SK-N-SH (cell line): ENCODE results near the gene ABCC3.
A peak's percentile ranks its signal among the peaks of the same experiment; 100 is the strongest.

Source experiments
- CTCF ChIP-seq: fragments of 200-600 bp; sonication (generic); IDR thresholded peaks from 2 replicates; pipeline ENCODE4 v1.6.1; 2017; ENCODE audit warnings: antibody characterized with exemption, mild to moderate bottlenecking, moderate library complexity
- EP300 ChIP-seq, 2 experiments: IDR thresholded peaks; 2 replicates each; pipeline versions ENCODE4 v1.4.0 to v1.6.1; 2012; ENCODE audit warnings: borderline replicate concordance in 1 of 2, low read depth in 1 of 2, low read length in 1 of 2
- EZH2phosphoT487 ChIP-seq: fragments of 200-600 bp; sonication (generic); IDR thresholded peaks from 2 replicates; pipeline ENCODE4 v1.6.1; 2017; ENCODE audit warnings: low read depth, mixed run types, mild to moderate bottlenecking, antibody characterized with exemption, moderate library complexity, borderline replicate concordance
- MXI1 ChIP-seq: IDR thresholded peaks from 2 replicates; pipeline ENCODE4 v1.6.1; 2012; ENCODE audit warnings: mild to moderate bottlenecking, low read depth, low read length, improper control_type of control experiment
- RAD21 ChIP-seq: IDR thresholded peaks from 2 replicates; pipeline ENCODE4 v1.6.1; 2012; ENCODE audit warnings: mild to moderate bottlenecking, low read length
- RCOR1 ChIP-seq: fragments of 150-350 bp; IDR thresholded peaks from 2 replicates; pipeline ENCODE4 v1.6.1; 2017; ENCODE audit warnings: antibody characterized with exemption, low read length
- REST ChIP-seq: IDR thresholded peaks from 2 replicates; pipeline ENCODE4 v1.6.1; 2012; ENCODE audit warnings: mild to moderate bottlenecking, low read depth, low read length, moderate library complexity

- TF ChIP-seq CTCF (no peak), RAD21 (no peak), RCOR1 (no peak), EZH2phosphoT487 (no peak), EP300 (IDR thresholded peaks at IDR 0.05; ENCODE audit: borderline replicate concordance in 1 of 2, low read depth in 1 of 2, low read length in 1 of 2) (peak; percentile 40 to 93; a peak in 1 of 4 replicates), REST (peak; percentile 70), MXI1 (no peak)
These were observed 27.2 kb downstream of the ABCC3 start for GRCh38 chr17:50661795-50662391.
